Tongue (tissue), 2 donors: ENCODE data around the gene ABLIM1. TPM values are rescaled to one million over a fixed set of nuclear protein-coding genes. Genes with fewer than 3 reads are reported as not detected.

ENCODE experiments used
- DNase-seq: peaks from one replicate; pipeline ENCODE4 v3.0.0-alpha.2; 2015
- total RNA-seq: library from RNA; depleted of rRNA; stranded (reverse); fragments of >200 nt; gene quantifications from one replicate; pipeline ENCODE4 v1.2.3, GENCODE V29; 2014

The ABLIM1 gene
- total RNA-seq, 1 donor from 2014 or later = 70.6 TPM

- no peak for DNase-seq
These were observed 170.9 kb downstream of the ABLIM1 start for GRCh38 chr10:114486938-114487814.

GRCh38 chr10:114485696-114486400, 172.2 kb downstream of the ABLIM1 start:
- peak; percentile 34 for DNase-seq

- DNase-seq = no peak
These were observed 174.5 kb downstream of the ABLIM1 start for GRCh38 chr10:114483575-114483974.

- DNase-seq = no peak
These were observed 175.4 kb downstream of the ABLIM1 start for GRCh38 chr10:114482480-114483304.

- no peak for DNase-seq
These were observed 177.0 kb downstream of the ABLIM1 start for GRCh38 chr10:114481055-114481454.

- DNase-seq = no peak
These were observed 178.2 kb downstream of the ABLIM1 start for GRCh38 chr10:114479836-114480235.

- no peak for DNase-seq
These were observed 178.8 kb downstream of the ABLIM1 start for GRCh38 chr10:114479307-114479706.

GRCh38 chr10:114478281-114478680, 179.8 kb downstream of the ABLIM1 start:
- DNase-seq = no peak

- DNase-seq = peak; percentile 81
These were observed 180.8 kb downstream of the ABLIM1 start for GRCh38 chr10:114477285-114477684.

GRCh38 chr10:114474989-114475388, 183.1 kb downstream of the ABLIM1 start:
- DNase-seq = no peak

GRCh38 chr10:114473776-114474175, 184.3 kb downstream of the ABLIM1 start:
- no peak for DNase-seq

- DNase-seq = no peak
These were observed 185.2 kb downstream of the ABLIM1 start for GRCh38 chr10:114472877-114473253.

GRCh38 chr10:114471906-114472876, 185.9 kb downstream of the ABLIM1 start:
- DNase-seq = no peak

- DNase-seq = peak; percentile 88
These were observed 186.8 kb downstream of the ABLIM1 start for GRCh38 chr10:114470956-114471905.

- DNase-seq = no peak
These were observed 187.7 kb downstream of the ABLIM1 start for GRCh38 chr10:114470361-114470760.

- peak; percentile 19 for DNase-seq
These were observed 199.1 kb downstream of the ABLIM1 start for GRCh38 chr10:114458955-114459354.

- DNase-seq = no peak
These were observed 199.7 kb downstream of the ABLIM1 start for GRCh38 chr10:114458216-114458920.

GRCh38 chr10:114453576-114453975, 204.5 kb downstream of the ABLIM1 start:
- no peak for DNase-seq

GRCh38 chr10:114448897-114449296, 209.2 kb downstream of the ABLIM1 start:
- DNase-seq = no peak
